GM19043 (cell line): ENCODE data around the gene SUSD3.

Experiments
- ATAC-seq: cut with Tn5 transposase; IDR thresholded peaks from one replicate; pipeline ENCODE4 v1.9.1; 2021; ENCODE audit warnings: low read depth; ENCODE audit not compliant: unreplicated experiment

SUSD3 gene

DNA sequence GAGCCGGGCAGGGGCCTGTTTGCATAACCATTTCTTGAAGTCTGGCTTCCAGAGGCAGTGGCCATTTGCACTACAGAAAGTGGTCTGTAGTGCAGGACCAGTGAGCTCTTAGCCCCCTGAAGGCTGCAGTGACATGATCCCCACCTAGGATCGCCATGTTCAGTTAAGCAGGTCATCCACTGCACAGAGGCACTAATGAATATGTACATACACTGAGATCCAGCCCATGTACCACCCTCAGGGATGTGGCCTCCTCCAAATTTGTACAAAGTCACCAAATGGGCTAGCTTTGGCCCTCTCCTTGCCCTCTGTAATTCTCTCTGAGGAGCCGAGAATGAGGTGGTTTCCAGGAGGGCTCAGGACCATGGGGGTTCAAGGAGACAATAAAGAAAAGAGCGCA is 8.3 kb upstream of the SUSD3 start:
- no peak for ATAC-seq

DNA sequence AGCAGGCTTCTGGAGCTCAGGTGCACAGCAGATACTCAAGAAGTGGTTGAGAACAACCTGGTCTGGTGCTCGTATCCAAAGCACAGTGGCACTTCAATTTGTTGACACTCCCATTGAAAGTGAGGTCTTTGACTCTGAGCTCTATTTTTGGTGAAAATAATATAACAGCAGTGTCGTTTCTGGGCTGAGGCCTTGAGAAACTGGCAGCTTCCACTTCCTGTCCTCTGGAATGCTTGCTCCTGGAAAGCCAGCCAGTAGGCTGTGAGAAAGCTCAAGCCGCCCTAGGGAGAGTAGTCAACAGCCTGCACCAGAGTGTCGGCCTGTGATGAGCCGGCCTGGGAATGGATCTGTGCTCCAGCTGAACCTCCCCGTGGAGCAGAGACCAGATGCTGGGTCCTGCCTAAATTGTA is 6.8 kb upstream of the SUSD3 start:
- no peak for ATAC-seq

DNA sequence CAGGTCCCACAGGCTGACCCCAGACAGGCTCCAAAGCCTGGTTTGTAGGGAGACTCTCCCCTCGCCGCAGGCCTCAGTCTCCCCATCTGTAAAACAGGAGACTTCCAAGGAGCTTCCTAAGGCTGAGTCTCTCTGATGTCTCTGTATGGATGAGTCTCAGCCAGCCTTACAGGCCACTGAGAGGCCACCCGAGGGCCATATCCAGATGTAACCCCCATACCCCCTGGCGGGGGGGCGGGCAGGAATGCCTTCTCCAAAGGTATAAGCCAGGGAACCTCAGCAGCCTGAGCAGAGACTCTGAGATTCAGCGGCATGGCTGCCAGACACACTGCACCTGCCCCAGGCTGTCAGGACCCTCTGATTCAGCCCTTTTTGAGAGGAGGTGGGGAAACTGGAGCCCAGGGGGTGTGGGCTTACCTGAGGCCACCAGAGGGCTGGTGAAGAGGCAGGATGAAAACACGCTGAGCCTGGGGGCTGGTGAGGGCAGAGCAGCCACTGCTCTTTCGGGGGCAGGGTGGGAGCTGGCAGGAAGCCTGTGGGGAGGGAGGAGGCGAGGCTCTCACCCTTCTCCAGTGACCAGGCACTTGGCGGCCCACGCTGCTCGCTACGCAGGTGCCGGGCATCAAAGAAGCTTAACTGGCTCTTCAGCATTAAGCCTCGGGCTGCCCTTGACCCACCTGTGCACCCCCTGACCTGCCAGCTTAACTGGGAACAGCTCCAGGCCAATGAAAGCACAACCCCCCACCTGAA is 5.5 kb upstream of the SUSD3 start:
- ATAC-seq, result no peak

DNA sequence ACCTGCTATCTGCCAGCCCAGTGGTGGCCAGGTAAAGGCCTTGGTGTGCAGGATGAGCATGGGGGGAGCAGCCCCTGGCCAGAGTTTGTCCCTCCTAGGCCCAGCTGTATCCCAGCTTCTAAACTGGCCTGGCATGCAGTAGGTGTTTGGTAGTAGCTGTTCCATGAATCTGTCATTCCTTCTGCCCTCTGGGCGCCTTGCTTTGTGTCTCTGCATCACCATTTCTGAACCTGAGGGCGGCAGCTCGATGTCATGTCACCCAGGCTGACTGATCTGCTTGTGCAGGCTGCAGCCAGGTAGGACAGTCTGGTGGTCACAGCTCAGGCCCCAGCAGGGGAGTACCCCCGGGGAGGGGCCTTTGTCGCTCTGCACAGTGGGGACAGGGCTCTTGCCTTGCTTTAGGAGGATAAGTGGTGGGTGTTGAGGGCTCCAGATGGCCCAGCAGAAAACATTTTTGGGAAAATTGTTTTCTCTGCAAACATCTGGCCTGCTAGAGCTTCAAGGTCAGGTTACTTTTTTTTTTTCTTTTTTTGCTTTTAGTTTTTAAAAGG is 4.6 kb upstream of the SUSD3 start:
- ATAC-seq, result no peak

DNA sequence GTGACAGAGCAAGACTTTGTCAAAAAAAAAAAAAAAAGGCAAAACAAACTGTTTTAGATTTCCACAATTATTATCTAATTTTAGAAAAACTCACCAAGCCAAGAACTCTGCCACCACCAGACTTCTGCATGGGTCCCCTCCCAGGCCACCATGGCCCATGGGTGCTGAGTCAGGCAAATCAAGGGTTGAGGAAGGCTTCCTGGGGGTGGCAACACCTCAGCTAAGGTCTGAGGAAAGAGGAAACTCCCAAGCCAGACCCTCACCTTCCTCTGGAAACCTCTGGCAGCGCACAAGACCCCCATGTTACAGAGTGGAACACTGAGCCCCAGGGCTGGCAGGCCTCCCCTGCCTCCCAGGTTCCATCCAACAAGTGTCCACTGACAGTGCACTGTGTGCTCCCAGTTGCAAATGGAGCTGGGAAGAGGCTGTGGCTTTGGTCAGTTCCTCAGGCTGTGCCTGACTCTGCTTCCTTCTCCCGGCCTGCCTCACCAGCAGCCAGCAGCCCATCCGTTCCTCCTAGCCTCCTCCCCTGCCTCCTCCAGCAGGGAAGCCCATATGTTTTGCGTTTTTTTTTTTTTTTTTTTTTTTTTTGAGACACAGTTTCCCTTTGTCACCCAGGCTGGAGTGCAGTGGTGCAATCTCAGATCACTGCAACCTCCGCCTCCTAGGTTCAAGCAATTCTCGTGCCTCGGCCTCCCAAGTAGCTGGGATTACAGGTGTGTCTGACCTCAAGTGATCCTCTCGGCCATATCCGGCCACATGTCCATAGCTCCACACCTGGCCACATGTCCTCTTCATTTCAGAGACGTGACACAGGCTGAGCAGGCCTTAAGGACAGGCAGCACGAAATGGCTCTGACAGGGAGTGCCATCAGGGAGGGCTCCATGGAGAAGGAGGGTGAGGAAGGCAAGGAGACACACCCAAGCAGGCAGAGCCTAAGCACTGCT is 3.5 kb upstream of the SUSD3 start:
- no peak for ATAC-seq

DNA sequence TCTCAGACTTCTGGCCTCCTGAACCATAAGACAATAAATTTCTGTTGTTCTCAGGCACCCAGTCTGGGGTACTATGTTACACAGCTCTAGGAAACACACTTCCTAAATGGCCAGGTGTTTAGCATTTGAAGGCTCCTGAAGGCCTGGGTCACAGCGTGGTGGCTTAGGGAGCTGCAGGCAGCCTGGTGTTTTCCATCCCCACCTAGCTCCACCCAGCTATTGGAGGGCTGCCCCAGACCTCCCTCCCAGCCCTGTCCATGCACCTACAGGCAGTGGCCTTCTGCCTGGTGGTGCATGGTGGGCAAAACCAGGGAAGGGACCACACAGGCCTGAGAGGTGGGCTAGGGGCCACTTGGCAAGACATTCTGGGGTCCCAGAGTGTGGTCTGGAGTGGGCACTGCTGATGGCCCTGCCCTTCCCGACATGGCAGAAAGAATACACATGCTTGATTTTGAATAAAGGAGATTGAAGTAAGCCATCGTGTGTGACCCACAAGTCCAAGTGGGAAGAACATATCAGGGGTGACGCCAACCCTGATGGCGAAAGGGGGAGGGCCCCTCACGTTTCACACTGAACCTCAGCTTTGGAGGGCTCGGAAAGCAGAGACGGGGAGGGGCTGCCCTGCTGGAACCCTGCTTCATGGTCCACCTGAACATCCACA is 1.3 kb upstream of the SUSD3 start:
- no peak for ATAC-seq

DNA sequence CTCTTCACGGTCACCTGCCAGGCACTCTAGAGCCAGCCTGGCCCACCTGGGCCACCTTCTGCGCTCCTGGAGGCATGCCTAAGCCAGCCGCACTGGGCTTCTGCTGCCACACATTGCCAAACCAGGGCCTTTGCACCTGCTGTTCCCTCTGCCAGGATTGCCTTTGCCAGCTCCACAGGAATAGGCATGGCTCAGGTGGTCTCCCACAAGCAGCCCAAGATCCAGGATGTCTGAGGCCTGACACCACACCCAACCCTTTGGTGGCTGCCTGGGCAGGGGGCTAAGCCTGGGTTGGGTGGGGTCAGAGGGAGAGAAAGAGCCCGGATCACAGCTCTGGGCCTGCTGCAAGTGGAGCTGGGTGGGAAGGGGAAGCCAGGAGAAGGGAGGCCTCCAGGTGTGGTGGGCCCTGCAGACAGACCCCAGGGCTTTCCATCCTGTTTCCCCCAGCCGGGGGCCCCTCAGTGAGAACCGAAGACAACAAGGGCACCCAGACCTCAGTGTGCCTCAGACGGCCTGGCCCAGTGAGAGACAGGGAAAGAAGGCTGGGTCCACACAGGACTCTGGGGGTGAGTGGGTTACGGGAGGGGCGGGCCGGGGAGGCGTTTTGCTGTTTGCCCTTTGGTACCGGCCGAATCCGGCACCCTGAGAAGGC is 672 bp upstream of the SUSD3 start:
- peak; percentile 9 for ATAC-seq

DNA sequence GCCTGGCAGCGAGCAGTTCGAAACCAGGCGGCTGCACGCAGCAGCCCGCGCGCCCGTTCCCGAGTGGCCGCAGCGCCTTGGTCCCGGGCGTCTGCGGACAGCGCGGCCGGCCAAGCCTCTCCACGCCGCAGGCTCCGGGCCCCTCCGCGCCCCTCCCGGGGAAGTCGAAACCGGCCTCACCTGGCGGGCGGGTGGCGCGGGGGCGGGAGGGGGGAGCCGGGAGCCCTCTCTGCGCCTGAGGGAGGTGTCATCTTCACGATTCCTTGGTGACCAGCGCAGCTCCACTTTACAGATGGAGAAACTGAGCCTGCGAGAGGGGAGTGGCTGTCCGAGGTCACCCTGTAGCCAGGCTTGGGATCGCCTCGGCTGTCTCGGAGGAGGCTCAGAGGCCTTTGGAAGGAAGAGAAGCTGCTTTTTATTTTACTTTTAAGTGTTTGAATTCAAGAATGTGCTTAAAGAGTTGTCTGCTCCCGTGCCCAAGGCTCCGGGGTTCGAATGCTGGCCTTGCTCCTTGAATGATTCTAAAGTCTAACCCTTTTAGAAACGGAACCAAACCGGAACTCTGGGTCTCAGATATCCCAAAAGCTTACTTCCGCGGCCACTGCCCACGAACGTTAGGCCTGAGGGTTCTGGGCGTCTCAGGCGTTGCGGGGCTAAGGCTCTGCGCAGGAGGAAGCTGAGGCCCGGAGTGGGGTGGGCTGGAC is 662 bp downstream of the SUSD3 start:
- peak; percentile 1 for ATAC-seq

DNA sequence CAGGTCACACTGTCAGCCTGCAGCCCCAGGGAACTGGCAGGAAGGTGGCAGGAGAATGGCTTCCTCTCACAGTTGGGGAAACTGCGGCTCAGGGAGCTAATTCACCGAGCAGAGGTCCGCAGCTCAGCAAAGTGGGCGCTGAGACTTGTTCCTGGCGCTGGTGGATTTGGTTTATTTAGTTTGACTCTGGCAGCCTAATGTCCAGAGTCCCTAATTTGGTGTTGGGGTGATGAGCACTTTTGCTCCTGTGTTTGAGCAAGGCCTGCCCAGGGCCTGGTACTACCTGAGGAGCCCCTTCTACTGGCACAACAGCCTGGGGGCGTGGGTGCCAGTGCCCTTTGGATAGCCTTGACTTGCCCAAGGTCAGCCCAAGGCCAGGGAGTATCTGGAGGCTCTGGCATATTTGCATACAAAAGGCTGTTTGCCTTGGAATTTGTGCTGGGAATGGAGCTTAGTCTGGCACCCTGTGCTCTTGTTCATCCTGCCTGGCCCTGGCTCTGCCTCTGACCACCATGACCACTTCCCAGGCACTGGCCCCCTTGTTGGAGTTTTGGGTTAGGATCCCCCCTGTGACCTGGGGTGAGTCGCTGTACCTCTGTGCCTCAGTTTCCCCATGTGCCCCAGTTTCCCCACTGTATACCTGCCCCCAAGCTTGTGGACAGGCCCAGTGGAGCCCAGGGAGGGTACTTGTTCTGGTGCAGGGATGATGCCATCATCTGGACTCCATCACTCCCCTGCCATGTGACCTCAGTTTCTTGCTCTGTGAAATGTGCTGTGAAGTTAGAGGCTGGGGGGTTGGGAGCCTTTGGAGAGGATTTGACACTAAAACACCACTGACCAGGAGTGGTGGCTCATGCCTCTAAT is 1.4 kb downstream of the SUSD3 start:
- ATAC-seq, result no peak

DNA sequence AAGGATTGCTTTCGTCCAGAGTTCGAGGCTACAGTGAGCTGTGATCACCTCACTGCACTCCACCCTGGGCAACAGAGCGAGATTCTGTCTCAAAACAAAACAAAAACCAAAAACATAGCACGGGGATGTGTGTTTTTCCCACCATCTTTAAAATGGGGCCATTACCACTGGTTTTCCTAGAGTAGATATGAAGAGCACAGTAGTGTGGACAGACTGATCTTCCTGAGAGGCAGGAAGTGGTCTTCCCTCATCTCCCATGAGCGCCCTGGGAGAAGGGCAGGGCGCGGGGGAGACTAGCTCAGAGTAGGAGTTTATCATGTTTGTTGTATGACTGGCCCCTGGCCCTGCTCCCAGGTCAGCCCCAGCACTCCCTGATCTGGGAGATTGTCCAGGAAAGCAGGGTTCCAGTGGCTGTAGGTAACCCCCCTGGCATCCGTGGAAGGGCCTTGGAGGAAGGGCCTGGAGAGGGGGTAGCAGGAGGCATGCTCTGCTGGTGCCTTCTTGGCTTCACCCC is 2.3 kb downstream of the SUSD3 start:
- no peak for ATAC-seq

DNA sequence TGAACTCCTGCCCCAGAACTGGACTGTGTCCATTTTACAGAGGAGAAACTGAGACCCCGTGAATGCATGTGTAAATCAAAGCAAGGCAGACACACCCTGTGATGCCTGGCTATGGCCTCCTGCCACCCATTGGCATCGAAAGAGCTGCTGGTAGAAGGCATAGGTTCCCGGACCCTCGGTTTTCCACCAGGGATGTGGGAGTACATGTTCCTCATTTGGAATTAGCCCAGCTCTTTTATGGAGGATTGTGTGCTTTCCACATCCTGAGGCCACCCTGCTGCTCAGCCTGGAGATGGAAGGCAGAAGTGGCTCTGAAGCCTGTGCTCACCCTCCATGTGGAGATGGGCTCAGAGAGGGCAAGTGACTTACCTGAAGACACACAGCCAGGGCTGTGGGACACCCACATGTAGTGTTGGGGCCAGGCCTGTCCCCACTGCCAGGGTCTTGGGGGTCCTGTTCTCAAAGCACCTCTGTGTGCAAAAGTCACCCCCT is 2.8 kb downstream of the SUSD3 start:
- ATAC-seq, result no peak

DNA sequence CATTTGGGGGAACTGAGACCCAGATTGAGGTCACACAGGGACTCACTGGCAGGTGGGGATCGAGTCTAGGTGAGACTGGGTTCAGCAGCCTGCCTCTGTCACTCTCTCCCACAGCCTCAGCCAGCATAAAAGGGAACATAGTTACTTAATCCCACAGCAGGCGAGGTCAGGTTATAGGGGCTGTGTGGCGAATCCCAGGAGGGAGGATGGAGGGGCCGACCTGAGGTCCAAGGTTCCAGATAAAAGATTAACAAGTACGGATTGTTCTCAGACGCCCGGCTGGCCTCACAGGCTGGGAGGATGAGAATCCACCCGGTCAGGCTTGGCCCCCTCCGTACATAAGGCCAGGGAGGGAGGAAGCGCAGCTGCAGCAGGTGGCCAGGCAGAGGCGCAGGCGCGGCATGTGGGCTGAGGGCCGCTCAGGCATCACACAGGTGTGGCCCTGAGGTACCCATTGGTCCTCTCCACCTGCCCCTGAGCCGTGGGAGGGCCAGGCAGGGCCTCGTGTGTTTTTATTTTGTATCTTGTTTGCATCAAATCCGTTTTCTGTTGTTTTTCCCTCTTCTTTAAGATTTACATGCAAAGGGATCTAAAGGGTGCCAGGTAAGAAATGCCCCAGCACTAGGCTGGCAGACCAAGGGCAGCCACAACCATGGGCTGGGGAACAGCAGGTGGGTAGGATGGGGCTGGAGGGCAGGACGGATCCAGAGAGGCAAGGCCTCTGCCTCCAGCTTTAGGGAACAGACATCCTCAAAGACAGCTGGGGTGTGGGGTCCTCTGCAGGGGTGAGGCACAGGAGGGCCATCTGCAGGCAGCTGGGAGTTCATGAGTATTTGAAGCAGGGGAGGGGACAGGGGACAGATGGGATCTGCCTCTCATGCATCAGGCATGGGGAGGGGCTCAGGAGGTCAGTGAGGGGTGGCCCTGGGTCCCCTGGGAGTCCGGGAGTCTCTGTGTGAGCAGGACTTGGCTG is 3.6 kb downstream of the SUSD3 start:
- ATAC-seq, result peak; percentile 29

DNA sequence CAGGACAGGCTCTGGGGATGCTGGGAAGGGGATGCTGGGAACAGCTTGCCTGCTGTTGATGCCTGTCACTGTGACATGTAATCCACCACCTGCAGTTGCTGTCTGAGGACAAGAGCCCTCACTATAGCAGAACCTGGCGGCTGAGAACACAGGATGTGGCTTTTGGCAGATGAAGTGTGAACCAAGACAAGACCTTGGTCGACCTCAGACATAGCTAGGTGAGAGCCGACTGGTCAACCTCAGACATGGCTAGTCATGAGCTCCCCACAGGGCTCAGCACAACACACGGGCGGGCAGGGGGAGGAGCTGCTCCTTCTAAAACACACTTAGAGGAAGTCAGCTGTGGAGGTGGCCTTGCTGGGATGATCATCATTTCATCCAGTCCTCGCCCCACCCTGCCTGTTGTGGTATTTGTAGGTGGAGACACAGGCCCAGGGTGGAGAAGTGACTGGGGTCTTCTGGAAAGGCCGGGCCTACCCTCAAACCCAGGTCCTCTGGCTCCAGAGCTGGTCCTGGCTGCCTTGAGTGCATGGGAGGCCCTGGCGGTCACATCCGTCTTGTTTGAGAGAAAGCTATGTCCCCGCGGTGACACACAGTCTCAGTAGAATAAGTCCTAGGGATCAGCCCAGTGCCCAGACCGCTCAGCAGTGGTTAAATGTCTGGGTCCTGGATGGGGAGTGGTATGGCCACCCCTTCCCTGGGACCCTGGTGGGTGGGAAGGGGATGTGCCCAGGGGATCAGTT is 6.1 kb downstream of the SUSD3 start:
- peak; percentile 86 for ATAC-seq

DNA sequence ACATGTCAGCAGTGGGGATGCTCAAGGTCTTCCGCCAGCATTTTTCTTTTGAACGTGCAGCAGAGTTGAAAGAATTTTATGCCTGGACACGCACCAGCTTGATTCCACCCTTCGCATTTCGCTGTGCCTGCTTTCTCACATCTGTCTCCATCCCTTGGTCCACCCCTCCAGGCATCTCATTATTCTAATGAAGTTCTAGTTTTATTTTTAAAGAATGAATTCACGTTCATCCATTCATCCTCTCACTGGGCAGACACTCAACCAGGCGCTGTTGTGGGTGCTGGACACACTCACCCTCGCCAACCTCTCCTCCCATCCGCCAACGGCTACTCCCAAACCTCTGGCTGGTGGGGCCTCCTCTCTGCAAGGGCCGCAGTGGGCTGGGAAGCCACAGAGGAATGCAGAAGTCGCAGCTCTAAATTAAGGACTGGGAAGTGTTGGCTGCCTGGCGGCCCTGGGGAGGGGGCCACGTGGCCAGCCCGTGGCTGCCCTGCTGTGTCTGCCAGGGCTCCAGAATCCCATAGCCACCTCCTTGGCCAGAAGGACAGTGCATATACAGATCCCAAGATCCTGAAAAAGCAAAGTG is 6.7 kb downstream of the SUSD3 start:
- no peak for ATAC-seq

DNA sequence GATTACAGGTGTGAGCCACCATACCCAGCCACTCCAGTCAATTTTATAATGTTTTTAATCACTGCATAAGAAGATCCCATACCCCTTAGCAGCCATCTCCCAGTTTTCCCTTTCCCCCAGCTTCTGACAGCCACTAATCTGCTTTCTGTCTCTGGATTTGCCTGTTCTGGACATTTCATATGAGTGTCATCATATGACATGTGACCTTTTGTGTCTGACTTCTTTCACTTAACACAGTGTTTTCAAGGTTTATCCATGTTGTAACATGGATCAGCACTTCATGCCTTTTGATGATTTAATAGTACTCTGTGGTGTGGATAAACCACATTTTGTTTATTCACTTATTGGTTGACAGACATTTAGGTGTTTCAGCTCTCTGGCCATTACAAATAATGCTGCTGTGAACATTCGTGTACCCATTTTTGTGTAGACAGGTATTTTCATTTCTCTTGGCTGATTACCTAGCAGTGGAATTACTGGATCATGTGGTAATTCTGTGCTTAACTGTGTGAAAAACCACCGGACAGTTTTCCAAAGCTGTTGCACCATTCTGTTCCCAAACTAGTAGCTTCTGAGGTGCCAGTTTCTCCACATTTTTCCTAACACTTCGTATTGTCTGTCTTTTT is 8.6 kb downstream of the SUSD3 start:
- no peak for ATAC-seq

DNA sequence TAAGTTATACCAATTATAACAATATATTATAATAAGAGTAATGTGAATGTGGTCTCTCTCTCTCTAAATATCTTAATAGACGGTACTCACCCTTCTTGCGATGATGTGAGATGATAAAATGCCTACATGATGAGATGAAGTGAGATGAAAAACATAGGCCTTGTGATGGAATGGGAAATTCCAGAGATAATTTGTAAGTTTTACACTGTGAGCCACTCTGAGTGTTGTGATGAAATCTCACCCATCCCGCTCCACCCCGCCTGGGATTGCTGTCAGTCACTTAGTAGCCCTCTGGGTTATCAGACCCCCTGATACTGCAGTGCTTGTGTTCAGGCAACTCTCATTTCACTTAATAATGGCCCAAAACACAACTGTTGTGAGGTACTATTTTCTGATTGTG is 10.5 kb downstream of the SUSD3 start:
- no peak for ATAC-seq
